NK-92 (cell line): Measurements from ENCODE around the gene MORN1.

Experiments used
- DNase-seq: peaks from one replicate; lab custom pipeline; 2025; ENCODE audit not compliant: unreplicated experiment; lab: John Stamatoyannopoulos, UW

Gene MORN1

GRCh38 chr1:2353551-2354438, 37.6 kb downstream of the MORN1 start:
- no peak for DNase-seq

GRCh38 chr1:2352897-2353550, 38.3 kb downstream of the MORN1 start:
- DNase-seq: no peak

GRCh38 chr1:2352341-2352896, 38.9 kb downstream of the MORN1 start:
- no peak for DNase-seq

- DNase-seq: no peak
Observed at GRCh38 chr1:2351723-2352122, 39.6 kb downstream of the MORN1 start.

GRCh38 chr1:2350911-2351655, 40.3 kb downstream of the MORN1 start:
- no peak for DNase-seq

GRCh38 chr1:2350501-2350900, 40.9 kb downstream of the MORN1 start:
- DNase-seq: no peak

- no peak for DNase-seq
Observed at GRCh38 chr1:2349806-2350205, 41.5 kb downstream of the MORN1 start.

- no peak for DNase-seq
Observed at GRCh38 chr1:2348346-2349325, 42.7 kb downstream of the MORN1 start.

GRCh38 chr1:2347896-2348295, 43.5 kb downstream of the MORN1 start:
- DNase-seq: no peak

- no peak for DNase-seq
Observed at GRCh38 chr1:2347409-2347785, 44.0 kb downstream of the MORN1 start.

GRCh38 chr1:2346691-2347408, 44.5 kb downstream of the MORN1 start:
- no peak for DNase-seq

- no peak for DNase-seq
Observed at GRCh38 chr1:2345297-2346075, 45.9 kb downstream of the MORN1 start.

GRCh38 chr1:2344744-2345296, 46.5 kb downstream of the MORN1 start:
- DNase-seq: no peak

- no peak for DNase-seq
Observed at GRCh38 chr1:2344121-2344681, 47.2 kb downstream of the MORN1 start.

GRCh38 chr1:2343023-2343935, 48.1 kb downstream of the MORN1 start:
- no peak for DNase-seq

GRCh38 chr1:2342384-2343022, 48.9 kb downstream of the MORN1 start:
- DNase-seq: no peak
